ENCODE measurements around the gene ANKRD33. TPM values are rescaled to one million over a fixed set of nuclear protein-coding genes. Genes with fewer than 3 reads are reported as not detected.

Gene ANKRD33
- total RNA-seq, 1 experiment from 2014 or later: not detected

- Histone ChIP-seq H3K4me1 (ENCODE audit: insufficient read depth, low read length) (no peaks in the 10 kb centered on the region), H3F3A (ENCODE audit: low read length, unreplicated experiment) (no peaks in the 10 kb centered on the region), H3K9me2 (replicated peaks; ENCODE audit: low read length) (no peaks in the 10 kb centered on the region), H3K9ac (ENCODE audit: low read length) (no peak overlapping the region), H3K4me3 (ENCODE audit: low read length) (no peak overlapping the region), H2AFZ (ENCODE audit: low read length) (no peak overlapping the region), H3K79me2 (ENCODE audit: low read length) (no peaks in the 10 kb centered on the region), H3K4me2 (ENCODE audit: low read length) (no peak overlapping the region), H3K27ac (ENCODE audit: low read length) (no peak overlapping the region), H3K9me3 (ENCODE audit: low read length) (no peaks in the 10 kb centered on the region), H3K27me3 (ENCODE audit: low read length) (peaks cover 22% of the 10 kb centered on the region), H4K20me1 (ENCODE audit: low read length) (no peaks in the 10 kb centered on the region), H3K36me3 (ENCODE audit: low read depth, low read length) (no peaks in the 10 kb centered on the region)
- TF ChIP-seq EZH2phosphoT487 (IDR thresholded peaks at IDR 0.05; ENCODE audit: borderline replicate concordance, low read length) (no peak), EZH2 (IDR thresholded peaks at IDR 0.05; ENCODE audit: low read length, unreplicated experiment) (no peak), CTCF (conservative IDR thresholded peaks at IDR 0.05; ENCODE audit: low read depth, low read length) (no peak)
- POLR2A ChIA-PET (ENCODE audit: unreplicated experiment): no interaction called here
- DNase-seq (no peak), ATAC-seq (no peak)
- CTCF ChIA-PET: no interaction called here
- no TSS peak for BruUV-seq (replicated peaks)
- intact Hi-C loops (cut with micrococcal nuclease): no loop called here
These were observed 38.8 kb upstream of the ANKRD33 start for GRCh38 chr12:51848841-51849735.

- Histone ChIP-seq H3K4me2 (ENCODE audit: low read length) (no peak overlapping the region), H3K27me3 (ENCODE audit: low read length) (peaks cover 10% of the 10 kb centered on the region; the same call in 1 of the 2 replicates), H3K9ac (ENCODE audit: low read length) (no peak overlapping the region), H3K9me3 (ENCODE audit: low read length) (no peaks in the 10 kb centered on the region), H2AFZ (ENCODE audit: low read length) (no peak overlapping the region), H3K27ac (ENCODE audit: low read length) (no peak overlapping the region), H3F3A (ENCODE audit: low read length, unreplicated experiment) (no peaks in the 10 kb centered on the region), H3K4me1 (ENCODE audit: insufficient read depth, low read length) (no peaks in the 10 kb centered on the region), H3K79me2 (ENCODE audit: low read length) (no peaks in the 10 kb centered on the region), H3K4me3 (ENCODE audit: low read length) (no peak overlapping the region), H3K36me3 (ENCODE audit: low read depth, low read length) (no peaks in the 10 kb centered on the region), H3K9me2 (replicated peaks; ENCODE audit: low read length) (no peaks in the 10 kb centered on the region), H4K20me1 (ENCODE audit: low read length) (no peaks in the 10 kb centered on the region)
- DNase-seq (no peak), ATAC-seq (no peak)
- POLR2A ChIA-PET (ENCODE audit: unreplicated experiment): no interaction called here
- intact Hi-C loops (cut with micrococcal nuclease): no loop called here
- TF ChIP-seq EZH2phosphoT487 (IDR thresholded peaks at IDR 0.05; ENCODE audit: borderline replicate concordance, low read length) (no peak), CTCF (conservative IDR thresholded peaks at IDR 0.05; ENCODE audit: low read depth, low read length) (no peak), EZH2 (IDR thresholded peaks at IDR 0.05; ENCODE audit: low read length, unreplicated experiment) (no peak)
- CTCF ChIA-PET: no interaction called here
- BruUV-seq (replicated peaks): no TSS peak
These were observed 37.6 kb upstream of the ANKRD33 start for GRCh38 chr12:51850081-51850964.
